Measurements from ENCODE around the gene NEU2.

The NEU2 gene

DNA sequence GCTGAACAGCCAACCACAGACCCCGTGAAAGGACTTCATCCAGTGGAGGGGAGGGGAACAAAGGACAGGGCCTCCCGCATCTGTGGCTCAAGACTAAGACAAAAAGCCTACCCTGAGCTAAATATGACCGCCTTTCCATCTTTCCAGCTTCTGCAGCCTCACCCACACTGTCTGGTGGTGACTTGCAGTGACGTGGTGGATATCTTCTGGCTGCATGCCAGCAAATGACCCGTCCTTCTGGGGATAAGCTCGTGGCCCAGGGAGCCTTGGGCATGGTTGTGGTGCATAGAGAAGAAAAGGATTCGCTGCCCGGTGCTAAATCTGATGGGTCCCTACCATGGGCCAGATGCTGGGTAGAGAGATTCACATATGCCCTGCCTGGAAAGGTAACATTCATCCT lies 10.7 kb upstream of the NEU2 start:
- Histone ChIP-seq H3K4me2 (ENCODE audit: low read depth, low read length, poor library complexity, severe bottlenecking) (no peak overlapping the region), H3F3A (ENCODE audit: low read depth) (no peaks in the 10 kb centered on the region), H2AFZ (ENCODE audit: low read length) (no peak overlapping the region), H3K27me3 (ENCODE audit: insufficient read depth, low read length, poor library complexity, severe bottlenecking) (no peaks in the 10 kb centered on the region), H3K4me3 (ENCODE audit: low read length, poor library complexity, severe bottlenecking) (no peak overlapping the region), H3K36me3 (ENCODE audit: insufficient read depth, low read length) (no peaks in the 10 kb centered on the region), H4K20me1 (ENCODE audit: insufficient read depth, low read length, poor library complexity, severe bottlenecking) (no peaks in the 10 kb centered on the region), H3K9ac (ENCODE audit: low read depth, low read length, poor library complexity, severe bottlenecking) (no peak overlapping the region), H3K4me1 (ENCODE audit: insufficient read depth, low read length, poor library complexity, severe bottlenecking) (no peaks in the 10 kb centered on the region), H3K9me3 (ENCODE audit: insufficient read depth, low read depth, low read length) (no peaks in the 10 kb centered on the region), H3K9me2 (replicated peaks; ENCODE audit: low read depth, low read length) (no peaks in the 10 kb centered on the region), H3K79me2 (ENCODE audit: insufficient read depth, low read length) (no peaks in the 10 kb centered on the region)
- TF ChIP-seq CTCF (conservative IDR thresholded peaks at IDR 0.05; ENCODE audit: low read length), result no peak

DNA sequence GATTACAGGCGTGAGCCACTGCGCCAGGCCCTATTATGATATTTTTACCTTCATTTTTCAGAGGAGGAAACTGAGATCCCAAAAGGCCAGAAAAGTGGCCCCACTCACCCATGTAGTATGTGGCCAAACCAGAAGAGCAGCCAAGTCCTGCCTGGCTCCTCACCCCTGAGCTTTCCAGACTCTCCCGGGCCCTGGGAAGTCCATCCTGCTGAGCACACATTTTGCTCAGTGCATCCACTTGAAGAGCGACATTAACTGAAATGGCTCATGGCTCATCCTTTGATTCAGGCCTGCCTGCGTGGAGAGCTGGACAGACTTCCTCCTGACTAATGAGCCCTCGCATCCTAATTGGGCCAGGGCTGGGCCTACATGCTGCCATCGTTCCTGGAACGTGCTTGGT lies 9.9 kb upstream of the NEU2 start:
- TF ChIP-seq EZH2phosphoT487 (IDR thresholded peaks at IDR 0.05; ENCODE audit: borderline replicate concordance), result no peak
- no peak for TF ChIP-seq CTCF (conservative IDR thresholded peaks at IDR 0.05; ENCODE audit: low read length)
- Histone ChIP-seq H3K79me2 (ENCODE audit: insufficient read depth, low read length) (no peaks in the 10 kb centered on the region), H3K36me3 (ENCODE audit: insufficient read depth, low read length) (no peaks in the 10 kb centered on the region), H3K9me2 (replicated peaks; ENCODE audit: low read depth, low read length) (no peaks in the 10 kb centered on the region), H3K27me3 (ENCODE audit: insufficient read depth, low read length, poor library complexity, severe bottlenecking) (no peaks in the 10 kb centered on the region), H3K9me3 (ENCODE audit: insufficient read depth, low read depth, low read length) (no peaks in the 10 kb centered on the region), H3K4me2 (ENCODE audit: low read depth, low read length, poor library complexity, severe bottlenecking) (no peak overlapping the region), H3K9ac (ENCODE audit: low read depth, low read length, poor library complexity, severe bottlenecking) (no peak overlapping the region), H3K4me1 (ENCODE audit: insufficient read depth, low read length, poor library complexity, severe bottlenecking) (no peaks in the 10 kb centered on the region), H2AFZ (ENCODE audit: low read length) (no peak overlapping the region), H3K4me3 (ENCODE audit: low read length, poor library complexity, severe bottlenecking) (no peak overlapping the region), H3F3A (ENCODE audit: low read depth) (no peaks in the 10 kb centered on the region), H4K20me1 (ENCODE audit: insufficient read depth, low read length, poor library complexity, severe bottlenecking) (no peaks in the 10 kb centered on the region)

GRCh38 chr2:233023007-233023760 lies 9.3 kb upstream of the NEU2 start:
- H3K9me2 ChIP-seq (replicated peaks; ENCODE audit: low read depth, low read length), result no peaks in the 10 kb centered on the region
- no peaks in the 10 kb centered on the region for H3K4me1 ChIP-seq (ENCODE audit: insufficient read depth, low read length, poor library complexity, severe bottlenecking)
- H3K9me3 ChIP-seq (ENCODE audit: insufficient read depth, low read depth, low read length), result no peaks in the 10 kb centered on the region
- H3K4me3 ChIP-seq (ENCODE audit: low read length, poor library complexity, severe bottlenecking), result no peak overlapping the region
- H2AFZ ChIP-seq (ENCODE audit: low read length), result no peak overlapping the region
- no peaks in the 10 kb centered on the region for H3K36me3 ChIP-seq (ENCODE audit: insufficient read depth, low read length)
- no peak overlapping the region for H3K4me2 ChIP-seq (ENCODE audit: low read depth, low read length, poor library complexity, severe bottlenecking)
- no peak overlapping the region for H3K9ac ChIP-seq (ENCODE audit: low read depth, low read length, poor library complexity, severe bottlenecking)
- no peaks in the 10 kb centered on the region for H4K20me1 ChIP-seq (ENCODE audit: insufficient read depth, low read length, poor library complexity, severe bottlenecking)
- TF ChIP-seq CTCF (conservative IDR thresholded peaks at IDR 0.05; ENCODE audit: low read length) (no peak), EZH2phosphoT487 (IDR thresholded peaks at IDR 0.05; ENCODE audit: borderline replicate concordance) (no peak)
- H3K27me3 ChIP-seq (ENCODE audit: insufficient read depth, low read length, poor library complexity, severe bottlenecking), result no peaks in the 10 kb centered on the region
- H3K79me2 ChIP-seq (ENCODE audit: insufficient read depth, low read length), result no peaks in the 10 kb centered on the region
- H3F3A ChIP-seq (ENCODE audit: low read depth), result no peaks in the 10 kb centered on the region

Measured in Loucy (cell line).